PC-9 (cell line): ENCODE measurements around the gene ACOXL.

Experiments
- CTCF ChIP-seq: fragments of 200-600 bp; sonication (generic); conservative IDR thresholded peaks from 2 replicates; pipeline ENCODE4 v1.6.1; 2017; ENCODE audit warnings: mixed run types, antibody characterized with exemption, mild to moderate bottlenecking, moderate library complexity
- EZH2 ChIP-seq: fragments of 200-600 bp; sonication (generic); IDR thresholded peaks from 2 replicates; pipeline ENCODE4 v1.8.0; 2017; ENCODE audit warnings: antibody characterized with exemption, low read depth

DNA sequence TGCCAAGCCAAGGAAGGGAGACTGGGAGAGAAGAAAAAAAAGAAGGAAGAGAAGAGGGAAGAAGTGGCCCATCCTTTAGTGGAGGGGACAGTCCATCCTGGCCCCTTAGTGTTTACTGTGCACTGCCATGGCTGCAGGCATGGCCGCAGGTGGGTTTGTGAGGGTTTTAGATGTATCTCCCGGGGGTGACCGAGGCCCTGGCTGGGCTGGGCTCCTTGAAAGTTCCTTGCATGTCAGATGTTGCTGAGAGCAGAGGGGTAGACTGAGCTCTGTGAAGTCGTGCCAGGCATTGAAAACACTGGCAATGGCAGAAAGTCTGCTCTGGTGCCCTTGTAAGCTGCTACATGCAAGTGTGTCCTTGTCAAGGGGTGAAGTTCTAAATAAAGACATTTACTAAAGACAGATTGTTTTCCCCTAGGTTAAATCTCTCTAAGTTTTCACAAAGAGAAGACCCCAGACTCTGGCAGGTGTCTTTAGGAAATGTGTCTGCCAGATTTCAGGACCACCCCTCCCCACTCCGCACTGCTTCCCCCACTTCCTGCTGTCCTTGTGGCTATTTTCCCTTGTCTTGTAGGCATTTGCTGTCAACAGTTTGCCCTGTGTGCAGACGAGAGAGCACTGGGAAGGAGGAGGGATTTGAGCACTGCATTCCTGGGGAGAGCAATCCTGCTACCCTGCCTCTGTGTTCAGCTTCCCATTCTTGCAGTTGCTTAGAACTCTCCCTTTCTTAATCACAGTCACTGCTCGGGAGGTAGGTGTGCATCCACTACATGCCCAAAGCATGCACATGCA is 68.4 kb downstream of the ACOXL start:
- TF ChIP-seq EZH2: no peak
- TF ChIP-seq CTCF: no peak
